Measurements from ENCODE around the gene SPEM1. TPM values are rescaled to one million over a fixed set of nuclear protein-coding genes. Genes with fewer than 3 reads are reported as not detected.
A peak's percentile ranks its signal among the peaks of the same experiment; 100 is the strongest.

Gene SPEM1
- total RNA-seq, 2 experiments from 2014 or later: not detected

- ChIA-PET CTCF (interaction anchor here (0.8 to 3.8 kb wide), 7 partner anchors 10 to 123 kb away, joined by 3 to 22 read pairs (median 6); partner anchors contain the start of genes PLSCR3, SLC2A4, TMEM102 and TMEM95), POLR2A (interaction anchor here (0.5 to 2.2 kb wide), 9 partner anchors 9 to 170 kb away, joined by 3 to 10 read pairs (median 4); partner anchors contain the start of genes NEURL4, PLSCR3 and POLR2A)
- Mint-ChIP-seq H3K9me3 (ENCODE audit: insufficient read depth) (no peaks in the 10 kb centered on the region), H3K4me3 (peak overlapping the region; percentile 95), H3K27ac (peak overlapping the region; percentile 94), H3K36me3 (ENCODE audit: low read depth) (peaks cover 2% of the 10 kb centered on the region), H3K4me1 (ENCODE audit: low read depth) (peaks cover 18% of the 10 kb centered on the region), H3K27me3 (ENCODE audit: low read depth) (peaks cover 9% of the 10 kb centered on the region)
- DNase-seq (no peak), ATAC-seq (no peak)
These were observed 16.5 kb upstream of the SPEM1 start for GRCh38 chr17:7403727-7403976.

- Mint-ChIP-seq H3K36me3 (ENCODE audit: low read depth) (peaks cover 2% of the 10 kb centered on the region), H3K27ac (peak within 1 kb of the TSS; percentile 94), H3K4me1 (ENCODE audit: low read depth) (peaks cover 18% of the 10 kb centered on the region), H3K4me3 (peak within 1 kb of the TSS; percentile 95), H3K9me3 (ENCODE audit: insufficient read depth) (no peaks in the 10 kb centered on the region), H3K27me3 (ENCODE audit: low read depth) (peaks cover 9% of the 10 kb centered on the region)
- ATAC-seq: peak; percentile 94
- ChIA-PET POLR2A (interaction anchor here (0.5 to 2.2 kb wide), 9 partner anchors 9 to 170 kb away, joined by 3 to 10 read pairs (median 4); partner anchors contain the start of genes NEURL4, PLSCR3 and POLR2A), CTCF (interaction anchor here (0.8 to 3.8 kb wide), 4 partner anchors 11 to 123 kb away, joined by 4 to 22 read pairs (median 7); partner anchors contain the start of genes PLSCR3, SLC2A4 and TMEM102)
- DNase-seq: peak; percentile 99
These were observed 16.0 kb upstream of the SPEM1 start, which contains the start of gene TMEM256 for GRCh38 chr17:7403977-7404736. TSS of gene TMEM256 (minus strand) at chr17:7404097. CDS start at chr17:7404084, 13 bp downstream.

GRCh38 chr17:7404737-7405349 is 15.3 kb upstream of the SPEM1 start:
- DNase-seq: no peak
- Mint-ChIP-seq H3K4me3 (peak overlapping the region; percentile 95), H3K27ac (peak overlapping the region; percentile 94), H3K9me3 (ENCODE audit: insufficient read depth) (no peaks in the 10 kb centered on the region), H3K36me3 (ENCODE audit: low read depth) (peaks cover 2% of the 10 kb centered on the region), H3K27me3 (ENCODE audit: low read depth) (peaks cover 9% of the 10 kb centered on the region), H3K4me1 (ENCODE audit: low read depth) (peaks cover 18% of the 10 kb centered on the region)
- ChIA-PET POLR2A (interaction anchor here (0.8 to 2.2 kb wide), 3 partner anchors 9 to 79 kb away, joined by 3 to 10 read pairs (median 6); partner anchors contain the start of genes PLSCR3 and POLR2A), CTCF (interaction anchor here (0.8 to 3.8 kb wide), 2 partner anchors 31 to 49 kb away, joined by 8 to 22 read pairs; partner anchors contain the start of gene TMEM102)
- ATAC-seq: peak; percentile 39

GRCh38 chr17:7405350-7406234 is 14.5 kb upstream of the SPEM1 start:
- ATAC-seq: no peak
- no peak for DNase-seq
- ChIA-PET CTCF (interaction anchor here (2.0 to 2.8 kb wide), 2 partner anchors 31 to 51 kb away, joined by 5 to 14 read pairs; partner anchors contain the start of genes TMEM102 and TMEM95), POLR2A (interaction anchor here (1.0 kb wide), 1 partner anchor 30 kb away, joined by 3 read pairs; the partner anchor contains the start of gene TMEM102)
- Mint-ChIP-seq H3K27me3 (ENCODE audit: low read depth) (peaks cover 9% of the 10 kb centered on the region), H3K36me3 (ENCODE audit: low read depth) (peaks cover 2% of the 10 kb centered on the region), H3K27ac (peak overlapping the region; percentile 66), H3K9me3 (ENCODE audit: insufficient read depth) (no peaks in the 10 kb centered on the region), H3K4me3 (peak overlapping the region; percentile 78), H3K4me1 (ENCODE audit: low read depth) (peaks cover 18% of the 10 kb centered on the region)

GRCh38 chr17:7406235-7406825 is 13.8 kb upstream of the SPEM1 start:
- H3K27me3 Mint-ChIP-seq (ENCODE audit: low read depth): peaks cover 9% of the 10 kb centered on the region
- H3K4me3 Mint-ChIP-seq: peak overlapping the region; percentile 11
- H3K27ac Mint-ChIP-seq: no peak overlapping the region
- ChIA-PET POLR2A (interaction anchor here (1.0 kb wide), 1 partner anchor 29 kb away, joined by 3 read pairs; the partner anchor contains the start of gene TMEM102), CTCF (interaction anchor here (0.6 to 2.8 kb wide), 3 partner anchors 30 to 77 kb away, joined by 3 to 14 read pairs (median 5); partner anchors contain the start of genes NEURL4, TMEM102 and TMEM95)
- H3K36me3 Mint-ChIP-seq (ENCODE audit: low read depth): peaks cover 2% of the 10 kb centered on the region
- DNase-seq (no peak), ATAC-seq (no peak)
- peaks cover 18% of the 10 kb centered on the region for H3K4me1 Mint-ChIP-seq (ENCODE audit: low read depth)
- no peaks in the 10 kb centered on the region for H3K9me3 Mint-ChIP-seq (ENCODE audit: insufficient read depth)

- Mint-ChIP-seq H3K4me1 (ENCODE audit: low read depth) (peaks cover 17% of the 10 kb centered on the region), H3K9me3 (ENCODE audit: insufficient read depth) (no peaks in the 10 kb centered on the region), H3K36me3 (ENCODE audit: low read depth) (peaks cover 2% of the 10 kb centered on the region), H3K4me3 (no peak overlapping the region), H3K27ac (no peak overlapping the region), H3K27me3 (ENCODE audit: low read depth) (peaks cover 9% of the 10 kb centered on the region)
- ATAC-seq: no peak
- CTCF ChIA-PET: interaction anchor here (0.6 to 2.8 kb wide), 3 partner anchors 29 to 78 kb away, joined by 3 to 14 read pairs (median 5); partner anchors contain the start of genes NEURL4, TMEM102 and TMEM95
- POLR2A ChIA-PET: interaction anchor here (0.9 kb wide), 1 partner anchor 29 kb away, joined by 4 read pairs; no protein-coding TSS in a partner anchor
- no peak for DNase-seq
These were observed 13.0 kb upstream of the SPEM1 start for GRCh38 chr17:7407082-7407481.

- ATAC-seq (no peak), DNase-seq (no peak)
- Mint-ChIP-seq H3K36me3 (ENCODE audit: low read depth) (peaks cover 2% of the 10 kb centered on the region), H3K4me3 (peak within 1 kb of the TSS; percentile 34), H3K9me3 (ENCODE audit: insufficient read depth) (no peaks in the 10 kb centered on the region), H3K4me1 (ENCODE audit: low read depth) (peaks cover 16% of the 10 kb centered on the region), H3K27me3 (ENCODE audit: low read depth) (peaks cover 9% of the 10 kb centered on the region), H3K27ac (no peak within 1 kb of the TSS)
- POLR2A ChIA-PET: interaction anchor here (0.9 kb wide), 1 partner anchor 28 kb away, joined by 4 read pairs; no protein-coding TSS in a partner anchor
- CTCF ChIA-PET: interaction anchor here (0.6 to 2.8 kb wide), 3 partner anchors 10 to 53 kb away, joined by 3 to 14 read pairs (median 5); partner anchors contain the start of genes TMEM102 and TMEM95
These were observed 12.5 kb upstream of the SPEM1 start, which contains the start of gene NLGN2 for GRCh38 chr17:7407485-7408251. TSS of gene NLGN2 (plus strand) at chr17:7407845. CDS start at chr17:7408256, 411 bp downstream.

GRCh38 chr17:7408252-7408727 is 11.8 kb upstream of the SPEM1 start:
- ChIA-PET POLR2A (no interaction called here), CTCF (interaction anchor here (0.6 to 2.8 kb wide), 2 partner anchors 11 to 28 kb away, joined by 3 to 14 read pairs; partner anchors contain the start of gene TMEM102)
- Mint-ChIP-seq H3K27ac (no peak overlapping the region), H3K9me3 (ENCODE audit: insufficient read depth) (no peaks in the 10 kb centered on the region), H3K4me3 (no peak overlapping the region), H3K36me3 (ENCODE audit: low read depth) (no peaks in the 10 kb centered on the region), H3K4me1 (ENCODE audit: low read depth) (peaks cover 10% of the 10 kb centered on the region), H3K27me3 (ENCODE audit: low read depth) (peaks cover 9% of the 10 kb centered on the region)
- ATAC-seq: no peak
- peak; percentile 43 for DNase-seq

- ChIA-PET CTCF (no interaction called here), POLR2A (no interaction called here)
- ATAC-seq (no peak), DNase-seq (no peak)
- Mint-ChIP-seq H3K4me1 (ENCODE audit: low read depth) (peaks cover 10% of the 10 kb centered on the region), H3K27ac (peak overlapping the region; percentile 32), H3K9me3 (ENCODE audit: insufficient read depth) (no peaks in the 10 kb centered on the region), H3K4me3 (no peak overlapping the region), H3K27me3 (ENCODE audit: low read depth) (peaks cover 9% of the 10 kb centered on the region), H3K36me3 (ENCODE audit: low read depth) (no peaks in the 10 kb centered on the region)
These were observed 11.3 kb upstream of the SPEM1 start for GRCh38 chr17:7408863-7409262.

- H3K9me3 Mint-ChIP-seq (ENCODE audit: insufficient read depth): no peaks in the 10 kb centered on the region
- ATAC-seq (no peak), DNase-seq (no peak)
- peaks cover 9% of the 10 kb centered on the region for H3K27me3 Mint-ChIP-seq (ENCODE audit: low read depth)
- H3K27ac Mint-ChIP-seq: no peak overlapping the region
- no peak overlapping the region for H3K4me3 Mint-ChIP-seq
- no peaks in the 10 kb centered on the region for H3K36me3 Mint-ChIP-seq (ENCODE audit: low read depth)
- ChIA-PET CTCF (no interaction called here), POLR2A (no interaction called here)
- peaks cover 10% of the 10 kb centered on the region for H3K4me1 Mint-ChIP-seq (ENCODE audit: low read depth)
These were observed 10.4 kb upstream of the SPEM1 start for GRCh38 chr17:7409716-7410115.
